Thyroid gland (tissue), 4 donors: Measurements from ENCODE around the gene RNASET2. TPM values are rescaled to one million over a fixed set of nuclear protein-coding genes. Genes with fewer than 3 reads are reported as not detected.

Experiments used
- DNase-seq, 2 donors: peaks; one replicate each; pipeline ENCODE4 v3.0.0-alpha.2; 2019
- H3K27ac ChIP-seq, 3 donors: fragments of 200-600 bp; sonication (generic); 1 replicate in 2 of 3; 2 replicates in 1 of 3; pipeline ENCODE4 v1.5.1; 2016 to 2019; ENCODE audit warnings: mild to moderate bottlenecking in 1 of 3, moderate library complexity in 1 of 3
- H3K27me3 ChIP-seq: fragments of 200-600 bp; sonication (generic); one replicate; pipeline ENCODE4 v1.5.1; 2019
- H3K36me3 ChIP-seq, 2 donors: fragments of 200-600 bp; sonication (generic); one replicate each; pipeline ENCODE4 v1.5.1; 2016 to 2019
- H3K4me1 ChIP-seq, 2 donors: fragments of 200-600 bp; sonication (generic); one replicate each; pipeline ENCODE4 v1.5.1; 2017 to 2019
- H3K4me3 ChIP-seq, 3 donors: fragments of 200-600 bp; sonication (generic); replicated peaks in 1 of 3; 1 replicate in 2 of 3; 2 replicates in 1 of 3; pipeline ENCODE4 v1.5.1; 2016; ENCODE audit warnings: mild to moderate bottlenecking in 1 of 3
- H3K9me3 ChIP-seq: fragments of 200-600 bp; sonication (generic); one replicate; pipeline ENCODE4 v1.5.1; 2017
- CTCF ChIP-seq, 6 experiments: fragments of 200-600 bp in 3 of 6; fragments of 450-650 bp in 3 of 6; sonication (generic) in 3 of 6; IDR thresholded peaks; one replicate each; pipeline ENCODE4 v1.5.1; 2016 to 2019; ENCODE audit warnings: antibody characterized with exemption in 6 of 6, mild to moderate bottlenecking in 2 of 6, inconsistent platforms in 1 of 6, moderate library complexity in 1 of 6
- POLR2A ChIP-seq, 2 donors: fragments of 450-650 bp; IDR thresholded peaks; one replicate each; pipeline ENCODE4 v1.6.1; 2017; ENCODE audit warnings: antibody characterized with exemption in 2 of 2, mild to moderate bottlenecking in 2 of 2, moderate library complexity in 1 of 2
- WGBS, 2 donors: methylation state at CpG; one replicate each; pipeline ENCODE4 v1.1.5; 2017; 5-methylcytosine and 5-hydroxymethylcytosine counted together
- intact Hi-C: fragments of 100-400 bp; cut with DNase I; formaldehyde crosslinking; loops from one replicate; pipeline ENCODE4 v1.15.1; 2023
- total RNA-seq, 4 donors: library from RNA; depleted of rRNA; stranded (reverse); fragments of >200 nt; gene quantifications; one replicate each; pipeline ENCODE4 v1.2.3, GENCODE V29; 2016

RNASET2 gene
- total RNA-seq, 4 donors from 2014 or later: 51.6 to 138 (median 109) TPM

- DNase-seq: peak; percentile 95 to 96
- Histone ChIP-seq H3K27ac (peak within 1 kb of the TSS in 2 of 3 donors; percentile 60 to 67), H3K27me3 (no peaks in the 10 kb centered on the region), H3K4me1 (peaks cover 12 to 13% of the 10 kb centered on the region in 2 donors), H3K4me3 (peak within 1 kb of the TSS; percentile 67 to 89 (median 88)), H3K36me3 (no peaks in the 10 kb centered on the region), H3K9me3 (no peaks in the 10 kb centered on the region)
- TF ChIP-seq CTCF (IDR thresholded peaks at IDR 0.05) (no peak), POLR2A (IDR thresholded peaks at IDR 0.05) (peak in 1 of 2 donors; percentile 91)
- no CpG with 5 or more reads among the region's 93 CpGs for WGBS, 2 donors
- intact Hi-C loops: loop anchor here (5.0 kb wide), 2 partner anchors 52 to 143 kb away; no protein-coding TSS in a partner anchor
Observed at GRCh38 chr6:166999145-166999883, 43.0 kb upstream of the RNASET2 start, which contains the start of gene CEP43. TSS of gene CEP43 (plus strand) at chr6:166999397. CDS start at chr6:166999413, 16 bp downstream.

- H3K27ac ChIP-seq: peak overlapping the region in 1 of 3 donors; percentile 60
Observed at GRCh38 chr6:166998256-166999144, 42.1 kb upstream of the RNASET2 start.

DNA sequence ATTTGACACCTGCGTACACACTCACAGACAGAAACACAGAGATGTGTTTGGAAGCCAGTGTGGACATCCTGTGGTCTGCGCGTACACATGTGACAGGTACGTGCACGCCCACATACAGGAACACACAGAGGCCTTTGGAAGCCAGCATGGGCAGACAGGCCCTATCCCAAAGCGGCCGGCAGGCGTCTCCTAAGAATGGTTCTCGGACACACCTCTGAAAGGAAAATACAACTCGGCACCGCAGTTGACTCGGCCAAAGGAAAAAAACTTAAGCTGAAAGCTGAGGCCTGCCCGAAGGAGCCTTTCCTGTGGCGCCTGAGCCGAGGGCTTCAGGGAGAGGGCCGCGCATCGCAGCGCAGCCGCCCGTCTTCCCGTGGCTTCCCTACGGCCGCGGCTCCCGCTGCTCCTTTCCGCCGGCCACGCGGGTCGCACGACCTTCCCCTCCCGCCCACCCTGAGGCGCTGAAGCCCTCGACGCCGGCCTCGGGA lies 41.5 kb upstream of the RNASET2 start:
- TF ChIP-seq POLR2A (IDR thresholded peaks at IDR 0.05) (no peak), CTCF (IDR thresholded peaks at IDR 0.05) (peak in 5 of 6 experiments; percentile 34 to 67 (median 61))
- H3K9me3 ChIP-seq: no peaks in the 10 kb centered on the region
- no peak overlapping the region for H3K27ac ChIP-seq
- no peaks in the 10 kb centered on the region for H3K27me3 ChIP-seq
- peak; percentile 75 to 81 for DNase-seq
- H3K4me3 ChIP-seq: peak overlapping the region in 2 of 3 donors; percentile 16 to 88
- intact Hi-C loops: loop anchor here (5.0 kb wide), 2 partner anchors 51 to 144 kb away; no protein-coding TSS in a partner anchor
- H3K4me1 ChIP-seq: peaks cover 12 to 13% of the 10 kb centered on the region in 2 donors
- no peaks in the 10 kb centered on the region for H3K36me3 ChIP-seq
- 4 to 10% methylated on average over 11 to 34 of the region's 38 CpGs for WGBS, 2 donors

More at GRCh38 chr6:166998256-166999144, 42.1 kb upstream of the RNASET2 start:
- peak overlapping the region; percentile 16 to 89 (median 88) for H3K4me3 ChIP-seq
- TF ChIP-seq CTCF (IDR thresholded peaks at IDR 0.05) (no peak), POLR2A (IDR thresholded peaks at IDR 0.05) (no peak)
- intact Hi-C loops: loop anchor here (5.0 kb wide), 2 partner anchors 51 to 144 kb away; no protein-coding TSS in a partner anchor
- H3K4me1 ChIP-seq: peaks cover 12 to 13% of the 10 kb centered on the region in 2 donors
- H3K9me3 ChIP-seq: no peaks in the 10 kb centered on the region
- WGBS, 2 donors: 1% methylated on average over 19 to 21 of the region's 96 CpGs
- no peaks in the 10 kb centered on the region for H3K27me3 ChIP-seq
- H3K36me3 ChIP-seq: no peaks in the 10 kb centered on the region
- DNase-seq: peak; percentile 14 to 22

DNA sequence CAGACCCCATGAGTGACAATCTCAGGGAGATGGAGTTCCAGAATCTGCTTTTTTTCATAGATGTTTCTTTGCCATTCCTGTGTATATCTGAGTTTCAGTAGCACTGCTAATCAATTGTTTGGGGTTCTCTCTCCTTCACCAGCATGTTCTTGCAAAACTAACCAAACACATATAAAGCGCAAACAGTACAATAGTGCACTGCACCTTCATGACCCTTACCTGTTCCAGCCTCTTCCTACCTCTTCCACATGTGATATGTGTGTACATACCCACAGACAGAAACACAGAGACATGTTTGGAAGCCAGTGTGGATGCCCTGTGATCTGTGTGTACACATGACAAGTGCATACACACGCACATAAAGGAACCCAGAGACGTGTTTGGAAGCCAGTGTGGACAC lies 41.0 kb upstream of the RNASET2 start:
- no peak for DNase-seq
- no peak overlapping the region for H3K27ac ChIP-seq
- no peaks in the 10 kb centered on the region for H3K9me3 ChIP-seq
- no peak overlapping the region for H3K4me3 ChIP-seq
- 71 to 72% methylated on average over 3 of the region's 3 CpGs for WGBS, 2 donors
- no peak for TF ChIP-seq POLR2A (IDR thresholded peaks at IDR 0.05)
- no peak for TF ChIP-seq CTCF (IDR thresholded peaks at IDR 0.05)
- H3K4me1 ChIP-seq: peaks cover 12 to 13% of the 10 kb centered on the region in 2 donors
- intact Hi-C loops: loop anchor here (5.0 kb wide), 2 partner anchors 50 to 145 kb away; no protein-coding TSS in a partner anchor
- no peaks in the 10 kb centered on the region for H3K27me3 ChIP-seq
- no peaks in the 10 kb centered on the region for H3K36me3 ChIP-seq
